Activated CD4-positive, alpha-beta T cell treated with anti-CD3 and anti-CD28 coated beads, Interleukin-2, amount 50 U/mL, for 16 hours (primary cell): ENCODE results near the gene ONECUT2.

Experiments used
- DNase-seq: peaks from one replicate; pipeline ENCODE4 v3.0.0-alpha.2; 2020

ONECUT2 gene

DNA sequence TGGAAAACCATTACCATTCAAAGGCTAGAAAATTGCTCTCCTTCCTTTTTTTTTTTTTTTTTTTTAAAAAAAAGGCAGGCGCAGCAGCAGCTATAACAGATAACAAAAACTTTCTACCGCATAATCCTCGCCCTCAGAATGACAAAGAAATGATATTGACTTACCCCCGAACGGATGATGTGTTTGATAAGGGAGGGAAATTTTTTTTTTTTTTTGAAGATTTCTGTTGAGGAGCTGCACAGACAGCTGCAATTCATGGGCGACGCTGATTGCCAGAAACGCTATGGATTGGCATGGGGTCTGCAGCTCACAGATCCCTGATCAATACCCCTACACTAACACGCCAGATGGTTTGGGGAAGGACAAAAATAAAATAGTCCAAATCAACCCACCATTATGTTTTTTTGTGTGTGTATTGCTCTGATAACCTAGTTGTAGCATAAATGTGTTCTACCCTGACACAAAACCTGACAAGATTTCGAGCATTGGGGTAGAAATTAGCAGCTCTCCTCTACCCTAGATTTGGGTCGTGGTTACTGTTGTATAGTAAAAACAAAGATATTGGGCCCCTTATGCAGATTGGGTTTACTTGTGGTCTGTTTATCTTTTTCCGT, 3.6 kb upstream of the ONECUT2 start:
- no peak for DNase-seq

DNA sequence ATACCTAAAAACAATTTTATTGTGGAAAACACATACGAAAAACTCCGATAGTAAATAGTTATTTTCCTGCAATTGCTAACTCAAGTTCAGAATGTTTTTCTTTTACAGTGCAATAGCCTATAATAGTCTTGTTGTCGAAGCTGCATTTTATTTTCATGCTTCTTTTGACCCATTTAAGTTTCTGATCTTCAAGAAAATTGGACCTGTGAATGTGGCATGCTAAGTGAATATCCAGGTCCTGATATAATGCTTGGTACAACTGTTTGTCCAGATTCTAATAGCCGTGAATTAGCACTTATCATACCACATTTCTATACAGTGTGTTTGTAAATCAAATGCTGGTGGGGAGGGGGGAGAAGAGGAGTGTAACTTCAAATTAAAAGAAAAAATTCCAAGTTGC, 3.0 kb upstream of the ONECUT2 start:
- DNase-seq = no peak

DNA sequence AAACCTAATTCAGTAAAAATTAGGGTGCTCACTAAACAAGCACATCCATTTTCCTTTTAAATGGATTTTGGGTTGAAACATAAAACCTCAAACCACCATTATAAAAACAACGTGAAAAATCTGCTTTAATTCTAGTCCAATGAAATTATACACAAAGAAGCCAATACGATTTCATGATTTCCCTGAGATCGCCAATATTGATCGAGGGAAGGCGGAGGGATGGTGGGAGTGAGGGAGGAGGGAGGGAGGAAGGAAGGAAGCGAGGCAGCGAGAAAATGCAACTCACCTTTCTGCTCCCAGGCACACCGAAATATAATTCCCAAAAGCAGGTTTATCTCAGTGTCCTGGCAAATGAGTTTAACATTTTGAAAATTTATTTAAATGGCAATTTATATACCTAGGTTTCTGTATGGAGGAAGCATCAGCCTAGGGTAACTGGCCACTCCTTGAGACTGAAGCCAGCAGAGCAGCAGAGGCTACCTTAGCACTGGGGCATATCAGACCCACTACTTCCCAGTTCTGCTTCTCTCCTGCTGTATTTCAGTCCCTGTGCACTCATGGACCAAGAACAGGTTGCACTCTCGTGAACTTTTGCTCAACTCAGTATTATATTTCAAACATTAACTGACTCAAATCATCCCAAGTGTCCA, 2.3 kb upstream of the ONECUT2 start:
- DNase-seq = no peak

DNA sequence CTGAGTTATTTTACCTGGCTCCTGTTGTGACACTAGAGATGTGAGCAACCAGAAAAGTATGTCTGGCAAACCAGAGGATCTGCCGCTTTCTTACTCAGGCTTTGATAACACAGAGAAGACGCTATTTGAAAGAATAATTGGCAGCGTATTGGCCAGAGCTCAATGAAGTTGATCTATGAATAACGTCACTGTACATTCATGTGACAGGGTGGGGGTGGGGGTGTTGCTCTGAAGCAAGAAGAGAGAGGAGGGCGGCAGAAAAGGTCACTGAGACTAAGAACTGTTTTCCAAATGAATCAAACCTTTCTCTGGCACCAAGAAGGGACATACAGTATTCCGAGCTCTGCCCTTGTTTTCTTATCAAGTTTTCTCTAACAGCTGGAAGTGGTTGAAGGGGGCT, 1.7 kb upstream of the ONECUT2 start:
- no peak for DNase-seq

DNA sequence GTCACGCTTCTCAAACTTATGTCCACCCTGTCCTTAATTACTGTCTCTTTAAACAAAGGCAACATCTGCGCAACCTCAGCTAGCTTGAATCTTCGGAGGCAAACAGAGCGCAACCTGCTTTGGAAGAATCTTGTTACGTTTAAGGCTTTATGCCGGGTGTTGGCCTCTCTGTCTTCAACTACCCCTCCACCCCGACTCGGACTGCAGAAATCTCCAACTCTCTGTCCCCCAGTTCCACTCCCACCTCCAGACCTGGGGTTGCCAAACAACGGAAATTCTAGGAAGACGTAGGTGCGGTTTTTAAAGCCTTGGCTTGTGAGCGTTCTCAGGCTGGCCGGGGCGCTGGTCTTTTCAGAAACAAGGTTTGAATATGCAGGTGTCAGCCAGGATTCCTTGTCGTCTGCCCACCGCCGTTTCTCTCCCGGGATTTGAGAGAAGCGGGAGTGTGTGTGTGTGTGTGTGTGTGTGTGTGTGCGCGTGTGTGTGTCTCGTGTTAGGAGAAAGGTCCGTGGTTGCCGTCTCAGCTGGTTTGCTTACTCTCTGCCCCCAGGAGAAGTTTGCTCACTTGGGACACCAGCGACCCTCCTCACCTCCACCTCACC, 1.1 kb upstream of the ONECUT2 start:
- DNase-seq = no peak

DNA sequence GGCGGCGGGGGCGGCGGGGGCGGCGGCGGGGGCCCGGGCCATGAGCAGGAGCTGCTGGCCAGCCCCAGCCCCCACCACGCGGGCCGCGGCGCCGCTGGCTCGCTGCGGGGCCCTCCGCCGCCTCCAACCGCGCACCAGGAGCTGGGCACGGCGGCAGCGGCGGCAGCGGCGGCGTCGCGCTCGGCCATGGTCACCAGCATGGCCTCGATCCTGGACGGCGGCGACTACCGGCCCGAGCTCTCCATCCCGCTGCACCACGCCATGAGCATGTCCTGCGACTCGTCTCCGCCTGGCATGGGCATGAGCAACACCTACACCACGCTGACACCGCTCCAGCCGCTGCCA, 644 bp downstream of the ONECUT2 start:
- no peak for DNase-seq

DNA sequence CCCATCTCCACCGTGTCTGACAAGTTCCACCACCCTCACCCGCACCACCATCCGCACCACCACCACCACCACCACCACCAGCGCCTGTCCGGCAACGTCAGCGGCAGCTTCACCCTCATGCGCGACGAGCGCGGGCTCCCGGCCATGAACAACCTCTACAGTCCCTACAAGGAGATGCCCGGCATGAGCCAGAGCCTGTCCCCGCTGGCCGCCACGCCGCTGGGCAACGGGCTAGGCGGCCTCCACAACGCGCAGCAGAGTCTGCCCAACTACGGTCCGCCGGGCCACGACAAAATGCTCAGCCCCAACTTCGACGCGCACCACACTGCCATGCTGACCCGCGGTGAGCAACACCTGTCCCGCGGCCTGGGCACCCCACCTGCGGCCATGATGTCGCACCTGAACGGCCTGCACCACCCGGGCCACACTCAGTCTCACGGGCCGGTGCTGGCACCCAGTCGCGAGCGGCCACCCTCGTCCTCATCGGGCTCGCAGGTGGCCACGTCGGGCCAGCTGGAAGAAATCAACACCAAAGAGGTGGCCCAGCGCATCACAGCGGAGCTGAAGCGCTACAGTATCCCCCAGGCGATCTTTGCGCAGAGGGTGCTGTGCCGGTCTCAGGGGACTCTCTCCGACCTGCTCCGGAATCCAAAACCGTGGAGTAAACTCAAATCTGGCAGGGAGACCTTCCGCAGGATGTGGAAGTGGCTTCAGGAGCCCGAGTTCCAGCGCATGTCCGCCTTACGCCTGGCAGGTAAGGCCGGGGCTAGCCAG, 1.2 kb downstream of the ONECUT2 start:
- DNase-seq = no peak

DNA sequence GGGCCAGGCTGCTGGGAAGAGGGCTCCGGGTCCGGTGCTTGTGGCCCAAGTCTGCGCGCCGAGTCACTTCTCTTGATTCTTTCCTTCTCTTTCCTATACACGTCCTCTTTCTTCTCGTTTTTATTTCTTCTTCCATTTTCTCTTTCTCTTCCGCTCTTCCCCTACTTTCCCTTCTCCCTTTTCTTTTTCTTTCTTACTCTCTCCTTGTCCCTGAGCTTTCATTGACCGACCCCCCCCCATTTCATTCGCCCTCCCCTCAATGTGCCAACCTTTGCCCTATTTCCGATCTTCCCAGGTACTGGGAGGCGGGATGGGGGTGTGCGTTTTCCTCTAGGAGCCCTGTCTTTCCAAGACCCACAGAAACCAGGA, 1.8 kb downstream of the ONECUT2 start:
- DNase-seq = no peak

DNA sequence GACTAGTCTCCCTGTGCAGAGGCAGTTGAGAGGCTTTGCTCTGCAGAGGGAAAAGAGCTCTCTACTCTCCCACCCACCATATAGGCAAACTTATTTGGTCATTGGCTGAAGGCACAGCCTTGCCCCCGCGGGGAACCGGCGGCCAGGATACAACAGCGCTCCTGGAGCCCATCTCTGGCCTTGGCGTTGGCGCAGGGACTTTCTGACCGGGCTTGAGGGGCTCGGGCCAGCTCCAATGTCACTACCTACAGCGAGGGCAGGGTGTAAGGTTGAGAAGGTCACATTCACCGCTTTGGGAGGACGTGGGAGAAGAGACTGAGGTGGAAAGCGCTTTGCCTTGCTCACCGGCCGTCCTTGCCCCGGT, 2.2 kb downstream of the ONECUT2 start:
- no peak for DNase-seq

DNA sequence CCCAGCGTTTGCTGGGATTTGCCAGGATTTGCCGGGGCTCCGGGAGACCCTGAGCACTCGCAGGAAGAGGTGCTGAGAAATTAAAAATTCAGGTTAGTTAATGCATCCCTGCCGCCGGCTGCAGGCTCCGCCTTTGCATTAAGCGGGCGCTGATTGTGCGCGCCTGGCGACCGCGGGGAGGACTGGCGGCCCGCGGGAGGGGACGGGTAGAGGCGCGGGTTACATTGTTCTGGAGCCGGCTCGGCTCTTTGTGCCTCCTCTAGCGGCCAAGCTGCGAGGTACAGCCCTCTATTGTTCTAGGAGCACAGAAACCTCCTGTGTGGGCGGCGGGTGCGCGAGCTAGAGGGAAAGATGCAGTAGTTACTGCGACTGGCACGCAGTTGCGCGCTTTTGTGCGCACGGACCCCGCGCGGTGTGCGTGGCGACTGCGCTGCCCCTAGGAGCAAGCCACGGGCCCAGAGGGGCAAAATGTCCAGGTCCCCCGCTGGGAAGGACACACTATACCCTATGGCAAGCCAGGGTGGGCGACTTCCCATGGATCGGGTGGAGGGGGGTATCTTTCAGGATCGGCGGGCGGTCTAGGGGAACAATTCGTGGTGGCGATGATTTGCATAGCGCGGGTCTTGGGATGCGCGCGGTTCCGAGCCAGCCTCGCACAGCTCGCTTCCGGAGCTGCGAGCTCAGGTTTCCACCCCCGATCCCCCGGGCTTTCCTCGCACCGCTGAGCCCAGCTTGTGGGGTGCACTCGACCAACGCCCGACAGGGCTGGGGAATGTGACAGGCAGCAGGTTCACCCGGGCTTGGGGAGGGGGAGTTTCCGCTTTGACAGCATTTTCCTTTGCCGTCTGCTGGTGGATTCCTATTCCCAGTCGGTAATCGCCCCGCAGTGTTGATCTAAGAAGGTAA, 2.8 kb downstream of the ONECUT2 start:
- peak; percentile 77 for DNase-seq

DNA sequence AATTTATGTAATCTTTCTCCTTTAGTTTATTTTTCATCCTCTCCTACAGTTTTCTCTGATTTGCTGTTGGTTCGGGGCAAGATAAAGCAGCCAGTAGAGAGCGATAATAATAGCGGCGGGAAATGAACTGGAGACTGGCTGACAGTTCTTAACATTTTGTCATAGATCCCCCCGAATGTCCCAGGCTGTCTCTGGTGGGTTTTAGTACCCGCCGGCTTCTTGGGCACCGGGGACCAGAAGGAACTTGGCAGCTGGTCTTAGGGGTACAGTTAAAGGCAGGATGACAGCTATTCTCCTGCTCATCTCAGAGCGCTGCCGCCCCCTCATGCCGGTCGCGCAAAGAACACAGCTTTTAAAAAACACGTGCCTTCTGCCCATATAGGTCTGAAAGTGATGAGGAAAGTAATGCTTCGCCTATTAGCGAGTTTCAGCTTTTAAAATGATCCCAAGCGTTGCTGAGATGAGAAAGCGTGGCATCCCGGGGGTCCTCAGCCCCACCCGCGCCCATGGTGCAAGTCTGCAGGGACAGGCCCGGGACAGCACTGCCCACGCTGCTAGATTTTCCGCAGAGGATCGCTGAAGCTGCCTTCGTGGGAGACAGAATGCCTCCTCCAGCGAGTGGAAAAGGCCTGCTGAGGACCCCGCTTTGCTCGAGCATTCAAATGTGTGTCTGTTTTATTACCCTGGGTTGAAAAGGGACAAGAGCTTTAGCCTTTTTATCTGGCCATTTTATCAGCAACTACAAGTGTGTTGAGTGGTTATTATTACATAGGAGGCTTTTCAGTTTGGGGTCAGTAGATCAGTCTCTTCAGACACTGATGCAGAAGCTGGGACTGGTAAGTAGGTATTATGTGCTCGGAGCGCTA, 3.8 kb downstream of the ONECUT2 start:
- no peak for DNase-seq

DNA sequence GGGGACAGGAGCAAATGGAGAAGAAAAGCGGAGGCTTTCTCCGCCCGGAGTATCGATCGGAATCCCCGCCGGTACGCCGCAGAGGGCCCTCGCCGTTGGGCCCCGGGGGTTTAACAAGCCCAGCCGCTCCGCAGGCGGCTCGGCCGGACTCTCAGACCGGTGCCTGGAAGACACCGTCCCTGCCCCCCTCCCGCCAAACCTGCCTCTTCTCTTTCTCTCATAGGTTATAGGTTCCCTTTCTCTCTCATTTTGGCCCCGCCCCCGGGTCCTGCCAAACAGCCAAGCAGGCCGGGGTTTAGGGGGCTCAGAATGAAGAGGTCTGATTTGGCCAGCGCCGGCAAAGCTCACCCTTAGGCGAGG, 4.4 kb downstream of the ONECUT2 start:
- no peak for DNase-seq

DNA sequence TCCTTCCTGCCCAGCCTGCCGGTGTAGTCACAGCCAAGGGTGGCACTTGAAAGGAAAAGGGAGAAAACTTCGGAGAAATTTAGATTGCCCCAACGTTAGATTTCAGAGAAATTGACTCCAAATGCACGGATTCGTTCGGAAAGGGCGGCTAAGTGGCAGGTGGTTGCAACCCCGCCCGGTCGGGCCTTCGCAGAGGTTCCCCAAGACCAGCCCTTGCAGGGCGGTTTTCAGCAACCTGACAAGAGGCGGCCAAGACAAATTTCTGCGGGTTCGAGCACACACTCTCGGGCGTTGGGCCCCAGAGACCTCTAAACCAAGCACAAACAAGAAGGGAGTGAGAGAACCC, 4.8 kb downstream of the ONECUT2 start:
- DNase-seq = no peak

DNA sequence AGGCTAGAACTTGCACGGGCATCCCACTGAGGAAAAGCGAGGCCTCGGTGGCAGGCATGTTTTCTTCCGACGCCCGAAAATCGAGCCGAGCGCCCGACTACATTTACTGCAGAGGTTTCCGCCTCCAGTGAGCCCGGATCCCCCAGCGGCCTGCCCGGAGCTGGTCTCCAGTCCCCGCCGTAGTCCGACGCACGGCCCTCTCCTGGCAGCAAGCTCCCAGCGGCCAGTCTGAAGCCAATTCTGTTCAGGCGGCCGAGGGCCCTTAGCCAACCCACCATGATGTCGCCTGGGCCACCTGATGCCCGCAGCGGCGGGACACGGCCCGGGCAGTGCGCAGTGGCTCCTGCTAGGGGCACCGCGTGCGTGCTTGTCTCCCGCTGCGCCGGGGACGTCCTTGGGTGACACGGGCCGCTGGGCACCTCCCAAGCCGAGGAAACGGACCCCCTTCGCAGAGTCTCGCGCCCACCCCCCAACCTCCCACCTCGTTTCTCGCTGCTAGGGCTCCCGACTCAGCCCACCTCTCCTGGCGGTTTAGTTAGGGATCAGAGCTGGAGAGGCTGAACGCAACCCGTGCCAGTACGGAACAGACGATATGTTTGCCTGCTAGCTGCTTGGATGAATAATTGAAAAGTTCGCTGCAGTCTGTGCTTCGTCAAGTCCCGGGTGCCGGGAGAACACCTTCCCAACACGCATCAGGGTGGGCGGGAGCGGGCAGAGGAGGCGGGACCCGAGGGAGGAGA, 5.3 kb downstream of the ONECUT2 start:
- no peak for DNase-seq

DNA sequence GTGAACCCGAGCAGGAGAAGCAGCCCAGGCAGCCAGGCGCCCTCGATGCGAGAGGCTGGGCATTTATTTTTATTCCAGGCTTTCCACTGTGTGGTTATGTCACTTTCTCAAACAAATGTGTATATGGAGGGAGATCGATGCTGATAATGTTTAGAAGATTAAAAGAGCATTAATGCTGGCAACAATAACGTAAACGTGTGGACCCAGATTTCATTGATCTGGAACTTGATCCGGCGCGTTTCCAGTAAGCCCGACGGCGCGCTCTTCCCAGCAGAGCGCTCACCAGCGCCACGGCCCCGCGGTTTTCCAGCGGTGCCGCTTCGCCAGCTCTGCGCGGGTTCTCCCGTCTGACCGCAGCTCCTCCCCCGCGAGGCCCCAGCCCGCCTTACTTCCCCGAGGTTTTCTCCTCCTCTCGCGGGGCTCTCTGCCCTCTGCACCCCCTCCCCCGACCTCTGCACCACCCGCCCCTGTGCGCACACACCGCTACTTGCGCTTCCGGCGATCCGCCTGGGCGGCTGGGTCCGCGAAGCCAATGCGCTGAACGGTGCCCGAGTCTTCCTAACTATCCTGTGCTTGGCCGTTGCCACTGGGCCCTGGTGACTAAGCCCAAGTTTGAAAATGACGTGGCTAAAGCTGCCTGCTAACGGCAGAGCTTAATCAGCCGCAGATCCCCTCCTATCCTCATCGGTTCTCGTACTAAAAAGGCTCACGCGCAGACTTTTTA, 6.1 kb downstream of the ONECUT2 start:
- peak; percentile 71 for DNase-seq

DNA sequence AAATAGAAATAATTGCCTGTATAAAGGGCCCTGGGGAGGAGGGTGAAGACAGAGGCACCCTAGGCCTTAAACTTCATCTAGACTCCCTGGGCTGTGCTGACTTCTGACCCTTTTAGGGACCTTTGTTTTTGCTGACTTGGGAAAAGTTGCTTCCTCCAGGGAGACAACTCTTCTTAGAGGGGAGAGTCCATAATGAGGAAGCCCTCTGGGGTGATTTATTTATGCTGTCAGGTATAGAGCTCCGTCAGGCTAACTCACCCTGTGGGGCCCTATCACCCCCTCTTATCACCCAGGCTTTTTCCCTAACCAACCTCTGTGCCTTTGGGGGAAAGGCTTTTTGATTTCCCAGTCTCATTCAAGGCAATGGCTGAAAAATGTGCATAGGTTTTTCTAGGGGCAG, 8.1 kb downstream of the ONECUT2 start:
- DNase-seq = no peak

DNA sequence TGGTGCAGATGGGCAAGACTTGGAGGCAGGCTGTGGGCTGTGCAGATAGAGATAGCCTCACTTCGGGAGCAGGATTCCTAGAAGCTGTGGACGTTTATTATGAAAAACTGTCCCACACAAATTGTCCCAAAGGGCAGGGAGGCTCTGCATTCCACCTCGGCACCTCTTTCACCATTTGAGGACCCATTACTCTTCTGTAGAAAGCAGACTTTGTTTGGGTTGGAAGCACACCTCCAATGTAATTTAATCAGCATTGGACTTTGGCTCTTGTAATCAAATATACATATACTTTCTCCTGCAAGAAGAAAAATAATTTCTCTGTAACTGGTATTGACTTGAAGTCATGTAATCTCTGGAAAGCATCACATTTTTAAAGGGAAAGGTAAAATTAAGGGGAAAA, 8.5 kb downstream of the ONECUT2 start:
- no peak for DNase-seq

DNA sequence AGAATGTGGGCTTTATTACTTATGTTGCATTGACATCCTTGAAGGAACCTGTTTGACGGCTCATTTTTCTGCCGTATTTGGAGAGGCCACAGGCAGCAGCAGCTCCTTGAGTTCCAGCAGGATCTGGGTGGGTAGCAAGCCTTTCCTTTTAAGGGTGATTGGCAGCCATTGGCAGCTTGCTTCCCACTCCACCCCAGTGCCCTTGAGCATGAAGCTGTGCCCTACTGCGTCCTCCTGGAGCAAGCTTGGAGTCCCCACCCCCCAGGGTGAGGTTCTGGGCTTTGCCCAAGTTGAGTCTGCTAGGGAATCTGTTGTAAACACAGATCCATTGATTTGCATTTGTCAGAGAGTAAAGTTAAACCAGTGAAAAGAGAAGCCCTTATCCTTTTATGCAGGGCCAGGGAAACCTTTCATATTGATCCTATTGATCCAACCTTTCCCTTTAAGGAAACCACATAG, 9.2 kb downstream of the ONECUT2 start:
- DNase-seq = no peak

DNA sequence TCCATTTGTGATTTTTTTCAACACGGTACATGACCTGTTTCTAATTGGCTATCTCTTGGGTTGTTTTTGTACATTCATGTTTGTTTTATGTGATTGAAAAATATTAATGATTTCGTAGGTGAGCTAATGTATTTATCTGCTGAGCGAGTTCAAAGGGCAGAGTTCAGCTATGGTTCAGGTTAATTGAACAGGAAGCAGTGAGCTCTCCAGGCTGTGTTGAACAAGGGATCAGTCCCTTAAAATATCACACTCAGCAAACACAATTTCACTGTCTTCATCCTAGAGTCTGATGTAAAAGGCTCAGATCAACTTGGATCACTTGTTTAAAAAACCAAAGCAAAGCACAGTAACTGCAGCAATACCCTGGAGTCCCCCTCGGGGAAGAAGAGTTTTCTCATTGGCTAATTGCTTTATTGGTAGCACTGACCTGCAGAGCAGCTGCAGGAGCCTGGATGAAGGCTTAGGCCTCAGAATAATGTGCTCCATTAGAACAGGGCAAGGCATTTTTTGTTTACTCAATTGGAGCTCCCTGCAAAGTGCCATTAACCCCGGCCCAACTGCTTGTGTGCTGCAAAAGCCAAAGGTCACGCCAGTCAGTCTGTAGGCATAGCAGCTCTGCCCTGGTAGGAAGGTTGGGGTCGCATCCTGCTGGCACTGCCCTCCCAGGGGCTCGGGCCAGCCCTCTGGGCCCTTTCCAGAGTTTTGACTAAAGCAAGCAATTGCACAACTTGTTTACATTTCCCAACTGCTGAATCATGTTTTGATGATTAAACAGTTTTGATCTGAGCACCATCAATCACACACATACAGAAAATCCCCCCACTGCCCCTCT, 10.5 kb downstream of the ONECUT2 start:
- no peak for DNase-seq

DNA sequence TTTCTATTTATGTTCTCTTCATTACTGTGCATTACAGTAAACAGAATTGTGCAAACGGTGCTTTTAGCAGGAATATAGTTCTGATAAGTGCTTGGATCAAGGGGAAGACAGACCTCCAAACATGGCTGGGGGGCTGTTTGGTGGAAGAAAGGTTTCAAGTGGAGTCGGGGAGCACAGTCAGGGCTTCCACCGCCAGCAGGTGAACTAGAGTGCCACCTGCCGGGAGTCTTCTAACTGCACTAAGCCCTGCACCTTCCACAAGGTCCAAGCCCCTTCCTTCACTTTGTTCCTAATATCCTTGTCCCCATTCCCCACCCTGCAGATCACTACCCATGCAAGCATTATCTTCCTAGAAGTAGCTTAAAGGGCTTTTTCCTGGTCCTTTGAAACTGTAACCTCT, 11.1 kb downstream of the ONECUT2 start:
- no peak for DNase-seq
